Prostate gland (tissue), 2 donors: ENCODE data around the gene RSBN1L. TPM values are rescaled to one million over a fixed set of nuclear protein-coding genes. Genes with fewer than 3 reads are reported as not detected.
A peak's percentile ranks its signal among the peaks of the same experiment; 100 is the strongest.
"Not testable (repeated sequence)": the region's sequence is repeated elsewhere in the genome, so short reads cannot be mapped to it uniquely, and the experiment has no call there.

ENCODE experiments used
- DNase-seq: peaks from one replicate; pipeline ENCODE4 v3.0.0-alpha.2; 2019; ENCODE audit warnings: low spot score
- H3K27ac ChIP-seq, 2 donors: fragments of 200-600 bp; sonication (generic); 2 replicates each; pipeline ENCODE4 v1.5.1; 2017 to 2019
- H3K27me3 ChIP-seq: fragments of 200-600 bp; sonication (generic); replicated peaks from 2 replicates; pipeline ENCODE4 v1.5.1; 2019; ENCODE audit not compliant: insufficient read depth
- H3K36me3 ChIP-seq, 2 donors: fragments of 200-600 bp; sonication (generic); 1 replicate in 1 of 2; 2 replicates in 1 of 2; pipeline versions ENCODE4 v1.5.1 to v1.8.1; 2017 to 2019
- H3K4me1 ChIP-seq: fragments of 200-600 bp; sonication (generic); replicated peaks from 2 replicates; pipeline ENCODE4 v1.5.1; 2019
- H3K4me3 ChIP-seq, 2 donors: fragments of 200-600 bp; sonication (generic); 2 replicates each; pipeline ENCODE4 v1.5.1; 2017 to 2019
- H3K9me3 ChIP-seq: fragments of 200-600 bp; sonication (generic); 2 replicates; pipeline ENCODE4 v1.5.1; 2017
- POLR2A ChIP-seq: fragments of 450-650 bp; IDR thresholded peaks from one replicate; pipeline ENCODE4 v1.6.1; 2016; ENCODE audit warnings: antibody characterized with exemption, mild to moderate bottlenecking
- POLR2AphosphoS5 ChIP-seq: sonication (generic); formaldehyde crosslinking; IDR thresholded peaks from one replicate; pipeline ENCODE4 v1.6.1; 2017; ENCODE audit warnings: antibody characterized with exemption
- WGBS: methylation state at CpG from one replicate; pipeline ENCODE4 v1.1.5; 2018; 5-methylcytosine and 5-hydroxymethylcytosine counted together
- intact Hi-C: fragments of 100-400 bp; cut with DNase I; formaldehyde crosslinking; loops from one replicate; pipeline ENCODE4 v1.14.2; 2022
- total RNA-seq, 2 donors: library from RNA; depleted of rRNA; stranded (reverse); fragments of >200 nt; gene quantifications; one replicate each; pipeline ENCODE4 v1.1.0, GENCODE V29; 2016
- TF ChIP-seq, protein P1 (sequence below), 4 experiments: fragments of 200-600 bp in 2 of 4; fragments of 450-650 bp in 2 of 4; sonication (generic) in 2 of 4; IDR thresholded peaks; 1 replicate in 3 of 4; 2 replicates in 1 of 4; pipeline ENCODE4 v1.5.1; 2016 to 2019; ENCODE audit warnings: antibody characterized with exemption in 4 of 4, mild to moderate bottlenecking in 2 of 4, moderate library complexity in 2 of 4

Gene RSBN1L
- 10 to 100 TPM; 19.4 to 20.7 TPM for total RNA-seq

DNA sequence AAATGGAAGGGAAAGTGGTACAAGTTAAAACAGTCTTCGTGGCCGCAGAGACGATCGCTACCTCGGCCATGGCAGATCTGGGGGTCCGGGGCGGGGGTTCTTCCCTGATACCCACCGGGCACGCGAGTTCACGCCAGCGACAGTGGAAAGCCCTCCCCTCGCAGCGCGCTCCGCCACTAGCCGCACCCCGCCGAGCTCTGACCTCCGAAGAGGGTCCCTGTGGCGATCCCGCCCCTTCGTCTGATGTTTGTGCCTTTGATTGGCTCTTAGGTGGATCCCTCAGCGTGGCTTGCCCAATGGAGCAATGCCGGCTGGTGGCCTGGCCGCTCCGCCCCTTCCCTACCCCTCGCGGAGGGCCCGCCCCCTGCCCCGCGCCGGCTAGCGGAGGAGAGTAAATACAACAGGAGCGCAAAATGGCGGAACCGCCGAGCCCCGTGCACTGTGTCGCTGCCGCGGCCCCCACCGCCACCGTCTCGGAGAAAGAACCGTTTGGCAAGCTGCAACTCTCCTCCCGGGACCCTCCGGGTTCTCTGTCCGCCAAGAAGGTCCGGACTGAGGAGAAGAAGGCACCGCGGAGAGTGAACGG, at the start of gene RSBN1L:
RSBN1L (plus strand) TSS at position 403 of the 586 bp plus-strand sequence; CDS start at position 414, 11 bp downstream.
- intact Hi-C loops = loop anchor here (2.0 to 5.0 kb wide), 2 partner anchors 61 to 103 kb away; partner anchors contain the start of genes PHTF2 and TMEM60
- no peaks in the 10 kb centered on the region for H3K4me1 ChIP-seq

DNA sequence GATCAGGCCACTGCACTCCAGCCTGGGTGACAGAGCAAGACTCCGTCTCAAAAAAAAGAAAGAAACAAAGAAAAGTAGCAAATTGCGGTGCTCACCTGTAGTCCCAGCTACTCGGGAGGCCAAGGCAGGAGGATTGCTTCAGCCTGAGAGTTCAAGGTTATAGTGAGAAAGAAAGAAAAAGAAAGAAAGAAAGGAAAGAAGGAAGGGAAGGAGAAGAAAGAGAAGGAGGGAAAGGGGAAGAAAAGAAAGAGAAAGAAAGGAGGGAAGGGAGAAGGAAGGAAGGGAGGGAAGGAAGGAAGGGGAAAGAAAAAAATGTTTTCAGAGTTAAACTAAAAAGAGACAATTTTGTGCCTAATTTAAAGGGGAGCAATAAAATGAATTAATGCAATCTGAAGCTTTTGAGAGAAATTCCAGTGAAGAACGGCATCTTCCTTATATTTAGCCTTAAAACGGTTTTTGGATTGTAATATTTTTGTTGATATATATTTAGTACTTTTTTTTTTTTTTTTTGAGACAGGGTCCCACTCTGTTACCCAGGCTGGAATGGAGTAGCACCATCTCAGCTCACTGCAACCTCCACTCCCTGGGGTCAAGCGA, 47.4 kb upstream of the RSBN1L start:
- Histone ChIP-seq H3K27me3 (no peaks in the 10 kb centered on the region), H3K36me3 (no peaks in the 10 kb centered on the region), H3K4me1 (no peaks in the 10 kb centered on the region), H3K9me3 (no peaks in the 10 kb centered on the region), H3K4me3 (no peak overlapping the region), H3K27ac (no peak overlapping the region)
- DNase-seq = no peak
- WGBS = 92% methylated on average over 6 of the region's 6 CpGs
- intact Hi-C loops = no loop called here
- TF ChIP-seq, protein P1, sequence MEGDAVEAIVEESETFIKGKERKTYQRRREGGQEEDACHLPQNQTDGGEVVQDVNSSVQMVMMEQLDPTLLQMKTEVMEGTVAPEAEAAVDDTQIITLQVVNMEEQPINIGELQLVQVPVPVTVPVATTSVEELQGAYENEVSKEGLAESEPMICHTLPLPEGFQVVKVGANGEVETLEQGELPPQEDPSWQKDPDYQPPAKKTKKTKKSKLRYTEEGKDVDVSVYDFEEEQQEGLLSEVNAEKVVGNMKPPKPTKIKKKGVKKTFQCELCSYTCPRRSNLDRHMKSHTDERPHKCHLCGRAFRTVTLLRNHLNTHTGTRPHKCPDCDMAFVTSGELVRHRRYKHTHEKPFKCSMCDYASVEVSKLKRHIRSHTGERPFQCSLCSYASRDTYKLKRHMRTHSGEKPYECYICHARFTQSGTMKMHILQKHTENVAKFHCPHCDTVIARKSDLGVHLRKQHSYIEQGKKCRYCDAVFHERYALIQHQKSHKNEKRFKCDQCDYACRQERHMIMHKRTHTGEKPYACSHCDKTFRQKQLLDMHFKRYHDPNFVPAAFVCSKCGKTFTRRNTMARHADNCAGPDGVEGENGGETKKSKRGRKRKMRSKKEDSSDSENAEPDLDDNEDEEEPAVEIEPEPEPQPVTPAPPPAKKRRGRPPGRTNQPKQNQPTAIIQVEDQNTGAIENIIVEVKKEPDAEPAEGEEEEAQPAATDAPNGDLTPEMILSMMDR (IDR thresholded peaks at IDR 0.05) = no peak
- TF ChIP-seq POLR2A = no peak
- TF ChIP-seq POLR2AphosphoS5 = no peak

More for the DNA sequence above, at the start of gene RSBN1L:
- Histone ChIP-seq H3K27me3 (no peaks in the 10 kb centered on the region), H3K9me3 (no peaks in the 10 kb centered on the region), H3K4me3 (peak within 1 kb of the TSS; percentile 75 to 92), H3K36me3 (no peaks in the 10 kb centered on the region), H3K27ac (peak within 1 kb of the TSS; percentile 96 to 97)
- TF ChIP-seq, protein P1 (IDR thresholded peaks at IDR 0.05) = peak in 3 of 4 experiments; percentile 12 to 60 (median 51)
- TF ChIP-seq POLR2A (peak; percentile 98), POLR2AphosphoS5 (peak; percentile 99)
- peak; percentile 99 for DNase-seq
- WGBS = under 1% methylated on average over 53 of the region's 53 CpGs

DNA sequence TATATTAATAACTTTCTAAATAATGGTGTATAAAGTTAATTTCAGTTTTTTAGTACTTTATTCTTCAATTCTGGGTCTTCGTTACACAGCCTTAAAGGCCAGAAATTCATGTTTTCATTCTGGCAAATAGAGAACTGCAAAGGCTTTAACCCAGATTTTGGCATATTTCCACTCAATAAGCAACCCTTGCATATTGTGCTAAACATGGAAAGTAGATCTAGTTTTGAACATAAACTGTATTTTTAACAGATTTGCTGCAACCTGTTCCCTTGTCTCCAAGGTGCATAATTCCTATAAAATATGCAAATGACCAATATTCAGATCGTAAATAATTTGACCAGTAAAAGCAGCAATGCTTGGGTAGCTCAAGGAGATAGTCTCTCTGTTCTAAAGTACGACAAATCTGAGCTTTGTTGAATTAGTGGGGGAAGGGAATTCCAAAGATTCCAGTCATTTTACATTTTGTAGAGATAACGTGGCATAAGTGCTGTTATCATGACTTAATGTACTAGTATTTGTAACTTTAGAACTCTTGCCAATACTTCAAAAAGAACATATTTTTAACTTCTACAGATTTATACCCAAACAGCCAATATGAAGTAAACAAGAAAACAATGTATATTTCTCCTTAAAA, 46.4 kb upstream of the RSBN1L start:
- TF ChIP-seq, protein P1 (IDR thresholded peaks at IDR 0.05) = no peak
- TF ChIP-seq POLR2AphosphoS5 (no peak), POLR2A (no peak)
- H3K4me3 ChIP-seq = no peak overlapping the region
- no peaks in the 10 kb centered on the region for H3K4me1 ChIP-seq
- WGBS = 73% methylated on average over 4 of the region's 4 CpGs
- DNase-seq = no peak
- H3K27me3 ChIP-seq = no peaks in the 10 kb centered on the region
- H3K36me3 ChIP-seq = no peaks in the 10 kb centered on the region
- no peak overlapping the region for H3K27ac ChIP-seq
- no peaks in the 10 kb centered on the region for H3K9me3 ChIP-seq
- intact Hi-C loops = loop anchor here (10.0 kb wide), 1 partner anchor 285 kb away; no protein-coding TSS in a partner anchor

DNA sequence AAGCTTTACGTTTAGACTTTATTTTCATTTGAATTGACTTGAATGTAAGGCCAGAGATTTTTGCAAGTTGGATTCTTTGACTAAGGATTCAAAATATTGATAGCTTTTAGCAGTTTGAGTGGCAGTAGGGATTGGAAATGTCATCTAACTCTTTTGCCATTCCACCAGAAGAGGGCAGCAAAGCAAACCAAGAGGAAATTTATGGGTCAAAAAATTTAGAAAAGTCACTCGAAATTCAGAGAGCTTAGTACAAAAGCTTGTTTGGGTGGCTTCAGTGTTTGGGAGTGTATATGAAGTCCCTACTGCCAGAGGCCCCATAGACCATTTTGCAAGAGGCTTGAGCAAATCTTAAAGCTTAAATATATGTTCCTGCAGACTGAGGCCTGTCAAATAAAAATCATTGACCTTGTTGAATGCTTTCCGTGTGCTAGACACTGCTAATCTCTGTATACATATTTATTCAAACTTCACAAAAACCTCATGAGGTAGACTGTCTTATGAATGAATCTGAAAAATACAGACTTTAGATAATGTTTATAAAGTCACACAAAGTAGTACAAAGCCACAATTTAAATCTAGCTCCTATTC, 44.6 kb upstream of the RSBN1L start:
- Histone ChIP-seq H3K27ac (no peak overlapping the region), H3K36me3 (no peaks in the 10 kb centered on the region), H3K4me1 (no peaks in the 10 kb centered on the region), H3K27me3 (no peaks in the 10 kb centered on the region), H3K9me3 (no peaks in the 10 kb centered on the region), H3K4me3 (no peak overlapping the region)
- DNase-seq = no peak
- intact Hi-C loops = loop anchor here (10.0 kb wide), 1 partner anchor 283 kb away; no protein-coding TSS in a partner anchor
- 36% methylated on average over 3 of the region's 3 CpGs for WGBS
- TF ChIP-seq POLR2A = no peak
- TF ChIP-seq, protein P1 (IDR thresholded peaks at IDR 0.05) = peak in 3 of 4 experiments; percentile 58 to 67 (median 63)
- no peak for TF ChIP-seq POLR2AphosphoS5

DNA sequence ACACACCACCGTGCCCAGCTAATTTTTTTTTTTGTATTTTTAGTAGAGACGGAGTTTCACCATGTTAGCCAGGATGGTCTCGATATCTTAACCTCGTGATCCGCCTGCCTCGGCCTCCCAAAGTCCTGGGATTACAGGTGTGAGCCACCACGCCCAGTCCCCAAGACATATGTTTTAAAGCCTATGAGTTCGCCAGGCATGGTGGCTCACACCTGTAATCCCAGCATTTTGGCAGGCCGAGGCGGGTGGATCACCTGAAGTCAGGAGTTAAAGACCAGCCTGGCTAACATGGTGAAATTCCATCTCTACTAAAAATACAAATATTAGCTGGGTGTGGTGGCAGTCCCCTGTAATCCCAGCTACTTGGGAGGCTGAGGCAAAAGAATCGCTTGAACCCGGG, 43.4 kb upstream of the RSBN1L start:
- H3K4me3 ChIP-seq, DNase-seq, H3K27ac ChIP-seq, H3K27me3 ChIP-seq, H3K9me3 ChIP-seq, H3K36me3 ChIP-seq, H3K4me1 ChIP-seq: not testable (repeated sequence)
- intact Hi-C loops = loop anchor here (10.0 kb wide), 1 partner anchor 282 kb away; no protein-coding TSS in a partner anchor
- WGBS = 99% methylated on average over 12 of the region's 12 CpGs
